ENCODE measurements around the gene TFIP11. TPM values are rescaled to one million over a fixed set of nuclear protein-coding genes. Genes with fewer than 3 reads are reported as not detected.

Gene TFIP11
- total and polyA plus RNA-seq, 12 donors, result 25.0 to 73.3 (median 37.2) TPM

DNA sequence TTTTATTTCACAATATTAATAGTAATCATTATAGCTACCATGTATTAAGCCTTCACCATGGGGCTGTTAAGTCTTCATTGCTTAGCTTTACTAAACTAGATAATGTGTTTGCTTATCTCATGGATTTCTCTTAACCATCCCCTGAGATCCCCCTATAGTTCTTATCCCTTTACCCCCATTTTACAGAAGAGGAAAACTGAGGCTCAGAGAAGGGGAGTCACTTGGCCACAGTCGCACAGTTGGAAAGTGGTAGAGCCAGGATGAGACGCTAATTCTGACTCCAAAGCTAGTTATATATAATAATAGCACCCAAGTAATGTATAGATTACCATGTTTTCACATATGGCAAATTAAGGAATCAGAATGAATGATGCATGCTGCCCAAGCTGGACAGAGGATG, 9.7 kb upstream of the TFIP11 start:
- WGBS, 4 donors, result 87 to 98% (median 93%) methylated on average over 2 of the region's 2 CpGs
- Histone ChIP-seq H3K27ac (no peak overlapping the region), H3K36me3 (replicated peaks in 1 of 2) (peaks cover 0 to 4% of the 10 kb centered on the region in 2 donors), H3K4me1 (replicated peaks in 1 of 2) (peaks cover 5 to 8% of the 10 kb centered on the region in 2 donors), H3K4me3 (no peak overlapping the region), H3K9me3 (replicated peaks in 1 of 3) (no peaks in the 10 kb centered on the region), H3K27me3 (no peaks in the 10 kb centered on the region)
- TF ChIP-seq POLR2A (IDR thresholded peaks at IDR 0.05) (no peak), CTCF (IDR thresholded peaks at IDR 0.05) (no peak)
- DNase-seq, result no peak
- intact Hi-C loops (cut with DNase I), result no loop called here

- no peak for DNase-seq
- Histone ChIP-seq H3K9me3 (replicated peaks in 1 of 3) (no peaks in the 10 kb centered on the region), H3K4me3 (no peak overlapping the region), H3K27ac (no peak overlapping the region), H3K4me1 (replicated peaks in 1 of 2) (peaks cover 8 to 11% of the 10 kb centered on the region in 2 donors), H3K27me3 (no peaks in the 10 kb centered on the region), H3K36me3 (replicated peaks in 1 of 2) (no peaks in the 10 kb centered on the region)
- intact Hi-C loops (cut with DNase I), result no loop called here
- 92 to 97% (median 94%) methylated on average over 5 of the region's 5 CpGs for WGBS, 4 donors
- TF ChIP-seq POLR2A (IDR thresholded peaks at IDR 0.05), result no peak
- no peak for TF ChIP-seq CTCF (IDR thresholded peaks at IDR 0.05)
Measured at GRCh38 chr22:26517429-26517828, 5.2 kb upstream of the TFIP11 start.

DNA sequence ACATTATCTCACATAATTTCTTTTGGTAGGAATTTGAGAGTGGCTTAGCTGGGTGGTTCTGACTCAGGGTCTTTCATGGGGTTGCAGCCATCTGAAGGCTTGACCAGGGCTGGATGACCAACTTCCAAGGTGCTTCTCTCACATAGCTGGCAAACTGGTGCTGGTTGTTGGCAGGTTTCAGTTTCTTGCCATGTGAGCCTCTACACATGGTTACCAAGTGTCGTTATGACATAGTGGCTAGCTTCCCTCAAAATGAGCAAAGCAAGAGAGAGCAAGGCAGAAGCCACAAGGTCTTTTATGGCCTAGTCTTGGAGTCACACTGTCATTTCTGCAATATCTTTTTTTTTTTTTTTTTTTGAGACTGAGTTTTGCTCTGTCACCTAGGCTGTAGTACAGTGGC, 4.2 kb upstream of the TFIP11 start:
- intact Hi-C loops (cut with DNase I), result no loop called here

GRCh38 chr22:26515931-26516330, 3.7 kb upstream of the TFIP11 start:
- H3K4me1 ChIP-seq (replicated peaks in 1 of 2), result peaks cover 14 to 20% of the 10 kb centered on the region in 2 donors
- H3K9me3 ChIP-seq (replicated peaks in 1 of 3), result no peaks in the 10 kb centered on the region
- WGBS, 4 donors, result 87 to 94% (median 88%) methylated on average over 3 of the region's 3 CpGs
- no peak overlapping the region for H3K27ac ChIP-seq
- intact Hi-C loops (cut with DNase I), result no loop called here
- DNase-seq, result no peak
- no peaks in the 10 kb centered on the region for H3K36me3 ChIP-seq (replicated peaks in 1 of 2)
- no peaks in the 10 kb centered on the region for H3K27me3 ChIP-seq
- no peak overlapping the region for H3K4me3 ChIP-seq
- TF ChIP-seq CTCF (IDR thresholded peaks at IDR 0.05) (no peak), POLR2A (IDR thresholded peaks at IDR 0.05) (no peak)

More for the DNA sequence above, 4.2 kb upstream of the TFIP11 start:
- Histone ChIP-seq H3K4me1 (replicated peaks in 1 of 2) (peaks cover 11 to 15% of the 10 kb centered on the region in 2 donors), H3K27ac (no peak overlapping the region), H3K36me3 (replicated peaks in 1 of 2) (no peaks in the 10 kb centered on the region), H3K27me3 (no peaks in the 10 kb centered on the region), H3K4me3 (no peak overlapping the region), H3K9me3 (replicated peaks in 1 of 3) (no peaks in the 10 kb centered on the region)
- no peak for TF ChIP-seq POLR2A (IDR thresholded peaks at IDR 0.05)
- no peak for TF ChIP-seq CTCF (IDR thresholded peaks at IDR 0.05)
- 67 to 93% (median 90%) methylated on average over 1 of the region's 1 CpG for WGBS, 4 donors
- DNase-seq, result no peak

All from adrenal gland (tissue), 12 donors.